Head of caudate nucleus (tissue), 42 donors: ENCODE data around the gene KIAA1191.
"Not testable (repeated sequence)": the region's sequence is repeated elsewhere in the genome, so short reads cannot be mapped to it uniquely, and the experiment has no call there.

Source experiments
- DNase-seq, 42 donors: peaks; one replicate each; pipeline versions ENCODE4 v3.0.0 to v3.0.0-alpha.2; 2020 to 2021; ENCODE audit warnings: mixed read lengths in 7 of 42
- intact Hi-C: fragments of 100-400 bp; cut with DNase I; formaldehyde crosslinking; loops from one replicate; pipeline ENCODE4 v1.15.0; 2022

KIAA1191 gene

GRCh38 chr5:176339304-176339703, 22.3 kb downstream of the KIAA1191 start:
- intact Hi-C loops, result no loop called here
- no peak for DNase-seq

GRCh38 chr5:176337913-176338312, 23.7 kb downstream of the KIAA1191 start:
- intact Hi-C loops, result no loop called here
- no peak for DNase-seq

- no peak for DNase-seq
- intact Hi-C loops, result no loop called here
These were observed 27.4 kb downstream of the KIAA1191 start for GRCh38 chr5:176334031-176334770.

GRCh38 chr5:176320577-176320976, 41.0 kb downstream of the KIAA1191 start:
- intact Hi-C loops, result no loop called here
- DNase-seq, result no peak

GRCh38 chr5:176319827-176320554, 41.6 kb downstream of the KIAA1191 start:
- intact Hi-C loops, result no loop called here
- DNase-seq, result no peak

- no peak for DNase-seq
- intact Hi-C loops, result no loop called here
These were observed 43.8 kb downstream of the KIAA1191 start for GRCh38 chr5:176317534-176318374.

GRCh38 chr5:176305356-176305755, 56.2 kb downstream of the KIAA1191 start:
- DNase-seq, intact Hi-C loops: not testable (repeated sequence)
